Loucy (cell line): ENCODE data around the gene ASIC2.

ENCODE experiments used
- CTCF ChIP-seq: fragments of 200-600 bp; sonication (generic); conservative IDR thresholded peaks from 2 replicates; pipeline ENCODE4 v1.5.1; 2014; ENCODE audit warnings: mild to moderate bottlenecking, antibody characterized with exemption, low read length
- EZH2phosphoT487 ChIP-seq: fragments of 200-600 bp; IDR thresholded peaks from 2 replicates; pipeline ENCODE4 v1.6.1; 2018; ENCODE audit warnings: antibody characterized with exemption, mild to moderate bottlenecking, moderate library complexity, borderline replicate concordance

GRCh38 chr17:33284022-33284421 is 9.1 kb downstream of the ASIC2 start:
- TF ChIP-seq EZH2phosphoT487: no peak
- TF ChIP-seq CTCF: no peak
